DMS79 treated with DMSO at 0.1 percent for 48 hours (cell line): Measurements from ENCODE around the gene CHD9NB.
"Not testable (repeated sequence)": the region's sequence is repeated elsewhere in the genome, so short reads cannot be mapped to it uniquely, and the experiment has no call there.

Experiments
- DNase-seq: peaks from one replicate; lab custom pipeline; 2025; lab: John Stamatoyannopoulos, UW

CHD9NB gene

DNA sequence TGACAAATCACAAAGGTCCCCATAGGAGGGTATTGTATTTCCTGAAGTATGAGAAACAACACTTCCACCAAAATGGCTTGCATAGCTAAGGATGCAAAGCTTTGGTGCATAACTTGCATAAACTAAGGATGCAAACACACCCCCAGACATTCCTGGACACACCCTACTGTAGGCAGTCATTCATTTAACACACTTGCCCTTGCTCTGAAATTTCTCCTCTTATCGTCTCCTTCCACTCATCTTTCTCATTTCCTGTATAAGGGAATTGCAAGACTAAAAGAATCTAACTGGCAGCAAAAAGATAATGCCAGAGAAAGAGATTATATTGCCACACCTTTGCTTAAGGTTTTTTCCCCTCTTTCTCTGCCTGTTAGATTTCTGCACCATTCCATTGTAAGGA, 30.4 kb upstream of the CHD9NB start:
- no peak for DNase-seq

GRCh38 chr16:53082509-53082908, 29.8 kb upstream of the CHD9NB start:
- no peak for DNase-seq

GRCh38 chr16:53081686-53082407, 29.1 kb upstream of the CHD9NB start:
- DNase-seq = no peak

DNA sequence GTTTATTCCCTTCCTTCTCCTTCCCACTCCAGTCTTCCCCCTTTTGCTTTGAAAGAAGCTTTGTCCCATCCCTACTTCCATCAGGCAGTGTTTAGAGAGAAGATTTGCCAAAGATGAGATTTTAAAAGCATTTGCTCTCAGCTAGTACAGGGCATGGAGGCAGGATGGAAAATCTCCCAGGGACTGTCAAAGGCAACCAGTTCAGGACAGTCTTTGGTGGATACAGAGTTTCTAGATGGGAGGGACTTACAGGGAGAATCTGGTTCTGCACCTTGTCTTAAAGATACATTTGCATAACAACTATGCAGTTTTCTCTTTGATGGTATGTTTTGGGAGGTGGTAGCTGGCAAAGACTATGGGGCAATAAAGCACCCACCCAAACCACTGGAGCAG, 28.3 kb upstream of the CHD9NB start:
- DNase-seq = no peak

GRCh38 chr16:53080345-53081031, 27.8 kb upstream of the CHD9NB start:
- DNase-seq = no peak

DNA sequence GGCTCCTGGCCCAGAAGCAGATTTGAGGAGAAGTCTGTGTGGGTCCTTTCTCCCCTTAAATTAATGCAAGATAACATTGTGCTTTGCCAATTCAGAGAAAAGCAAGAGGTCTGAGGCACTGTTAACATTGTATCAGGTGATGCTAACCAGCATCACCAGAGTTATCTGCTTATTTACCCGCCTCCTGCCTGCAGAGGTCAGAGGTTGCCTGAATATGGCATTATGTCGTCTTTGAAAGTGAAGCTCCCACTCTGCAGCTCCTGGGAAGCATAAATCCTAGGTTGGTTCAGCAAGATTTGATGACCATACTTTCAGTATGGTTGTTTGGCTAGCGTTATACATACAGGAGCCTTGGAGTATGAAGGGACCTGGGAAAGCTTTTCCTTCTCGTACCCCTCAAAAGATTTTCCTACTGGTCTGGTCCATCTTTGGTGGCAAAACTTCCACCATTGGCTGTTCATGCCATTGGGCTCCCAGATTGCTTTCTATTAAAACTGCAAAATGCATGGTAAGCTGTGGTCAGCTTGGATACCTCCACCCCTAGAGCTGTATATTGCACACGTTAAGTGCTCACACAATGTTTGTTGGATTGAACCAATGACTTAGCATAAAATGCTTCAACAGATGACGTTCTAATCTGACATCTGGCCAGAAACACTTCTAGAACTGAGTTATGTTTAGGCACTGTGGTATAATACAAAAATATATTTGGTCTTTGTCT, 26.2 kb upstream of the CHD9NB start:
- no peak for DNase-seq

DNA sequence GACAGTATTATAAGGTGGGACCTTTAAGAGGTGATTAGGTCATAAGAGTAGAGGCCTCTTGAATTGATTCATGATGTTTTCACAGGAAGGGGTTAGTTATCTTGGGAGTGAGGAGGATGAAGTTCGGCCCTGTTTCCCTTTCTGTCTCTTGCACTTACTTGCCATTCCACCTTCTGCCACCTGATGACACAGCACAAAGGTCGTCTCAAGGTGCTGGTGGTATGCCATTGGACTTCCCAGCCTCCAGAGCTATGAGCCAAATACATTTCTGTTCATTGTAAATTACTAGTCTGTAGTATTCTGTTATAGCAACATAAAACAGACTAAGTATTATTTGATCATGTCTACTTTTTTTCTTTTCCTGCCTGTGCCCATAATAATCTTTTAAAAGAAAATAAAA, 25.6 kb upstream of the CHD9NB start:
- no peak for DNase-seq

DNA sequence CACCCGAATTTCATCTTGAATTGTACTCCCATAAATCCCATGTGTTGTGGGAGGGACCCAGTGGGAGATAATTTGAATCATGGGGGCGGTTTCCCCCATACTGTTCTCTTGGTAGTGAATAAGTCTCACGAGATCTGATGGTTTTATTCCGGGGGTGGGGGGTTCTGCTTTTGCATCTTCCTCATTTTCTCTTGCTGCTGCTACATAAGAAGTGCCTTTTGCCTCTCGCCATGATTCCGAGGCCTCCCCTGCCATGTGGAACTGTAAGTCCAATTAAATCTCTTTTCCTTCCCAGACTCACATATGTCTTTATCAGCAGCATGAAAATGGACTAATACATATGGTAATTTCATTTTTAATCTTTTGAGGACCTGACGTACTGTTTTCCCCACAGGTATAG, 22.8 kb upstream of the CHD9NB start:
- DNase-seq = not testable (repeated sequence)

DNA sequence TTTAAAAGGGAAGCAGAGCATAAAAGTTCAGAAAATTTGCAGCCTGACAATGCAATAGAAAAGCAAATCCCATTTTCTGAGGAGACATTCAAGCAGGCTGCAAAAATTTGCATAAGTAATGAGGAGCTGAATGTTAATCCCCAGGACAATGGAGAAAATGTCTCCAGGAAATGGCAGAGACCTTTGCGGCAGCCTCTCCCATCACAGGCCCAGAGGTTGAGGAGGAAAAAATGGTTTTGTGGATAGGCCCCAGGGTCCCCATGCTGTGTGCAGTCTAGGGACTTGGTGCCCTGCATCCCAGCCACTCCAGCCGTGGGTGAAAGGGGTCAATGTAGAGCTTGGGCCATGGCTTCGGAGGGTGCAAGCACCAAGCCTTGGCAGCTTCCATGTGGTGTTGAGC, 21.6 kb upstream of the CHD9NB start:
- DNase-seq = not testable (repeated sequence)

GRCh38 chr16:53073022-53073421, 20.3 kb upstream of the CHD9NB start:
- no peak for DNase-seq

DNA sequence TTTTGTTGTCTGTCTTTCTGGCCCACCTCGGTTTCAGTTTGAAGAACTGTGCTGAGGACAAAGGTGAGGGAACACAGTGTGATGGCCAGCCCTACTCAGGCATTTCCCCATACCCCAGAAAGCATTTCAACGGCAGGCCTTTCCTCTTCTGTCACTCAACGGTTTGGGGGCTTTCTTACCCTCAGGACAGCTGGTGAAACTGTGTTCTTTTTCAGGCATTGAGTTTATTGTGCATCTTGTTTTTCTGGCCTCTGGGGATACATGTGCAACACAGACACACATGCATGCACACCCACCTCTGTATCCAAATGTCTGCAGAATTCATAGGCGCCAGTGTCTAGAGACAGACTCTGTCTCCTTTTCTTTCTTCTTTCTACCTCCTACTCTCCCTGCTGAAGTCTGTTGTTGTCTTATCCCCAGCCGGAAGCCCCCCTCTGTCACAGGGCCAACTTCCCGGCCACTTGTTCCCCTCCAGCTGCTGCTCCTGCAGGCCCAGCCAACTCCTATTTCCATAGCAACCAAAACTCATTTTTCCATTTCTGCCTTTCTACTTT, 19.1 kb upstream of the CHD9NB start:
- peak; percentile 64 for DNase-seq

DNA sequence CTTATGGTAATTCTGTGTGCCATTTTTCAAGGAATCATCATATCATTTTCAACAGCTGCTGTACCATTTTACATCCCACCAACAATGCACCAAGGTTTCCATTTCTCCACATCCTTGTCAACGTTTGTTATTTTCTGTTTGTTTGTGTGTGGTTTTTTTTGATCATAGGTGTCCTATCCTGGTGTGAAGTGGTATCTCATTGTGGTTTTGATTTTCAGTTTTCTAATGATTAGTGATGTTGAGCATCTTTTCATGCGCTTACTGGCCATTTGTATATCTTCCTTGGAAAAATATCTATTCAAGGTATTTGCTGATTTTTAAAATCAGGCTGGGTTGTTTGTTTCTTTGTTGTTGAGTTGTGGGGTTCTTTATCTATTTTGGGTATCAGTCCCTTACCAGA, 17.1 kb upstream of the CHD9NB start:
- no peak for DNase-seq

DNA sequence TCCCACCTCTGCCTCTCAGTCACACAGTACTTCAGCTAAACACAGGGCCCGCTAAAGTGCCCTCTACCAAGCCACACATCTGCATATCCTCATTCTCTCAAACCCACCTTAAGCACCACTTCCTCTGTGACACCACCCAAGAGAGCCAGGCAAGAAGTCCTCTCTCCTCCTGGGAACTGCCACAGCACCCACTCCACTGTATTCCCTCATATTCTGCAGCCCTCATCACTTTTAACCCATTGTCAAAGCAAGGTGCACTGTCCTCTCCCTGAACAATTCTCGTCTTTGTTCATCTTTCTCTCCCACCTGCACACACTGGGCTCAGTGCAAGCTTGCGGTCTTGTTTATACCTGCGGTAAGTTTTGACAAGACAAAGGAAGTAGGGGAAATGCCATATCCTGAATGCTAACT, 15.7 kb upstream of the CHD9NB start:
- DNase-seq = no peak

- no peak for DNase-seq
Measured at GRCh38 chr16:53067675-53068074, 15.0 kb upstream of the CHD9NB start.

- no peak for DNase-seq
Measured at GRCh38 chr16:53065461-53066061, 12.9 kb upstream of the CHD9NB start.

GRCh38 chr16:53064081-53064578, 11.4 kb upstream of the CHD9NB start:
- no peak for DNase-seq

- DNase-seq = no peak
Measured at GRCh38 chr16:53061701-53062159, 9.0 kb upstream of the CHD9NB start.

- no peak for DNase-seq
Measured at GRCh38 chr16:53061256-53061655, 8.6 kb upstream of the CHD9NB start.

DNA sequence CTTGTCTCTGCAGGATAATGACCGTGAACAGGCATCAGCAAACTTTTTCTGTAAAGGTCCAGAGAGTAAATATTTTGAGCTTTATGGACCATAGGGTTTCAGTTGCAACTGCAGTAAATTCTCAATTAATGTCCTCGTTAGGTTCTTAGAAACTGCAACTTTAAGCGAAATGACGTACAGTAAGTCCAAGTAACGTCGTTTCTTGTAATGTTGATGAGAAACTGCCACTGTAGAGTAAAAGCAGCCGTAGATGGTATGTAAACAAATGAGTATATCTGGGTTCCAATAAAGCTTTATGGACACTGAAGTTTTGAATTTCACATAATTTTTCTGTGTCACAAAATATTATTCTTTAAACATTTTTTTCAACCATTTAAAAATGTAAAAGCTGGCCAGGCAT, 7.0 kb upstream of the CHD9NB start:
- DNase-seq = no peak

DNA sequence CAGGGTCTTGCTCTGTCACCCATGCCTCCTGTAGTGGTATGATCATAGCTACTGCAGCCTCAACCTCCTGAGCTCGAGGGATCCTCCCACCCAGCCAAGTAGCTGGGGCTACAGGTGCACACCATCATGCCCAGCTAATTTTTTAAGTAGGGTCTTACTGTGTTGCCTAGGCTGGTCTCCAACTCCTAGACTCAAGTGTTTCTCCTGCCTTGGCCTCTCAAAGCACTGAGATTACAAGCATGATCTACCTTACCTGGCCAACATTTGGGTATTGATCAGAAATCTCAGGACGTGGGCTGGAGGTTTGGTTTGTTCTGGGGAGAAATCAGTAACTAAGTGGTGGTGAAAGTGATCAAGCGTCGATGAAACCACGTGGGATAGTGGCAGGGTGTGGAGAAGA, 6.2 kb upstream of the CHD9NB start:
- DNase-seq = no peak

GRCh38 chr16:53058441-53058840, 5.7 kb upstream of the CHD9NB start:
- no peak for DNase-seq

DNA sequence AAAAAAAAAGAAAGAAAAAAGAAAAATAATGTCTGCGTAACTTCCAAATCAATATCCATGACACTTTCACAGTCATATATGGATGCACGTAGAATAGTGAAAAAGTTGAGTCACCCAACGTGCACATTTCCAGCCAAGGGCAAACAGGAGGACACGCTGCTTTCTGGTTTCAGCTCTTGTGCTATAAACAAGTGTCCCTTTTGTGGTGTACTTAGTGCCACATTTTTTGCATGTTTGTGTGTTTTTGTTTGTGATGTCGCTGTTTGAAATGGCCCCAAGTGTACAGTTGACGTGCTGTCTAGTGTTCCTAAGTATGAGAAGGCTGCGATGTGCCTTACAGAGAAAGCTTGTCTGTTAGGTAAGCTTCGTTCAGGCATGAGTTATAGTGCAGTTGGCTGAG, 5.0 kb upstream of the CHD9NB start:
- DNase-seq = no peak
